Inferior parietal cortex (tissue), 1 donor: ENCODE measurements around the gene QDPR.
"Not testable (repeated sequence)": the region's sequence is repeated elsewhere in the genome, so short reads cannot be mapped to it uniquely, and the experiment has no call there.

Source experiments
- DNase-seq: peaks from one replicate; pipeline ENCODE4 v3.0.0-alpha.2; 2016; ENCODE audit errors: extremely low spot score

Gene QDPR

DNA sequence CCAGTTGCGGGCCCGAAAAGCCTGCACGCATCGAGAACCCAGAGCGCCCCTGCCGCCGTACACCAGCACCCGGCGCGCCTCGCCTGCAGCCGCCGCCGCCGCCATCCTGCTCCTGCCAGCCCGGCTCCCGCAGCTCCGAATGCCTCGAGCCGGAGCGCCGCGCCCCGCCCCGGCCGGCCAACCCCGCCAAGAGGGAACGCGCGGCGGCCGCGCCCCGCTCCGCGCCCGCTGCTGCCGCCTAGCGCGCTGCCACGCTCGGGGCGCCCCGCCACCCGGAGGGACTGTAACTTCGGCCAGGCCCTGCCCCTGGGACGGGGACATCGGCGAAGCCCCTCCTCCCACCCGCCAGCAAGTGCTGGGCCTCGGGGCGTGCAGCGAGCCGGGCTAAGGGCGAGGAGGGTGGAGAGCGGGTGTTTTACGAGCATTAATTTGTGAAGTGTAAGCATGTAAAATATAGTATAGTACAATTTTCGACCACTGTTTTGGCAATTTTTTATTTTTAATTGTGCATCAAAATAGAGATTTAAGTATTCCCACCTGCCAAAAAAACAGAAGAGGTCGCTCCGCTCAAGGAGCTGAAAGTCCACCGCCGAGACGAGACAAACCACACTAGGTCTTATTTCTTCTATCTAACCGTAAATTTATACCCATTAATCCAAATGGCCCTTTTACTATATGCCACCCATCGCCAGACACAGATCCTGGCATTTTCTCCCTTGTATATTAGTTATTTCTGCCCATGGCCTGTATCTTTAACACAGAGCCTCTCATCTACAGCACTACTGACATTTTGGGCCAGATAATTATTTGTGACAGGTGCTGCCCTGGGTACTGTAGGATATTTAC, at the start of gene QDPR:
TSS of gene QDPR (minus strand) at position 141 of the 846 bp plus-strand sequence. CDS start at position 105, 36 bp downstream.
- peak; percentile 79 for DNase-seq

DNA sequence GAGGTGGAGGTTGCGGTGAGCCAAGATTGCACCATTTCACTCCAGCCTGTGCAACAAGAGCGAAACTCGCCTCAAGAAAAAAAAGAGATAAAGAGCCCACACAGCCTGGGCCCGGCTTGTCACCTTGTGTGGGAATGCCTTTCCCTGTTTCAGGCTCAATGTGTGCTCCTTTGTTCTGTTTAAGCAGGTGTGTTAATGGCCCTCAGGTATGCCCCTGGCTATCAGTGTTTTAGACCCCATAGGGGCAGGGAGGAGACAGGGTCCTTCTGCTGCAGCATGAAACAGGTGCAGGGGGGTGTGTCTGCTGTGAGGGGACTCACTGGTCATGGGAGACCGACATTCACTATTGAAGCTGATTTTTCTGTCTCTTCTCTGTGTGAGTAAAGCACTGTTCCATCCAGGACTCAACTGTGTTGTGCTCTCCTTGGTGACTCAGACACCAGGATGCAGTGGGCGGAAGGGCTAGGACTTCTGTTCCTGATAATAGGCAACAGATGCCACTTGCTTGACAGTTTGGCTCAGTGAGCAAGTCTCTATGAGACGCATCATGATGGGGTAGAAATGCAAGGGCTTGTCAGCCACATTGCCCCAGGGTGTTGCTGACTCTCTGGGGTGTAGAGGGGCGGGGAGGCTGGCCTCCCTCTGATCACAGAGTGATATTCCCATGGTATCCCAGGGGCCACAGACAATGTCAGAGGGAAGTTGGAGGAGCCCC, 49.5 kb upstream of the QDPR start:
- DNase-seq, result peak; percentile 41

DNA sequence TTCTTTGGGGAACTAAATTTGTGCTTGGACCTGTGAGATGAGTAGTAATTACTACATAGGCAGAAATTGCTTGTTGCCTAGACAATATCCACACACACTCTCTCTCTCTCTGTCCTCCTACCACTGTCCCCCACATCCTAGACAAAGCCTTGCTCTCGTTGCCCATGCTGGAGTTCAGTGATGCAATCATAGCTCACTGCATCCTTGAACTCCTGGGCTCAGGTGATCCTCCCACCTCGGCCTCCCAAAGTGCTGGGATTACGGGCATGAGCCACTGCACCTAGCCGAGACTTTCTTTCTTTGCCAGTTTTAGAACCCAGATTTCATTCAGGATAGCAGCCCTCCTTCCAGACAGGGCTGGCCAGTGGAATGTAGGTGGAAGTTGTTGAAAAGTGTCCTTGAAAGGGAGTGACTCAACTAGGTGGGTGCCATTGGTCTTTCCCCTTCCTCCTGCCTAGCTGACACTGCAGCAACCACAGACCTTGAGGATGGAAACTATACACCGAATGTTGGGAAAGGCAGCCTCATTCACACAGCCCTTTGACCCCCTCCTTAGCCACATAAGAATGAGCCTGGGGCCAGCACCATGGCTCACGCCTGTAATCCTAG, 48.3 kb upstream of the QDPR start:
- DNase-seq, result no peak

GRCh38 chr4:17559709-17560048, 47.8 kb upstream of the QDPR start:
- DNase-seq, result no peak

DNA sequence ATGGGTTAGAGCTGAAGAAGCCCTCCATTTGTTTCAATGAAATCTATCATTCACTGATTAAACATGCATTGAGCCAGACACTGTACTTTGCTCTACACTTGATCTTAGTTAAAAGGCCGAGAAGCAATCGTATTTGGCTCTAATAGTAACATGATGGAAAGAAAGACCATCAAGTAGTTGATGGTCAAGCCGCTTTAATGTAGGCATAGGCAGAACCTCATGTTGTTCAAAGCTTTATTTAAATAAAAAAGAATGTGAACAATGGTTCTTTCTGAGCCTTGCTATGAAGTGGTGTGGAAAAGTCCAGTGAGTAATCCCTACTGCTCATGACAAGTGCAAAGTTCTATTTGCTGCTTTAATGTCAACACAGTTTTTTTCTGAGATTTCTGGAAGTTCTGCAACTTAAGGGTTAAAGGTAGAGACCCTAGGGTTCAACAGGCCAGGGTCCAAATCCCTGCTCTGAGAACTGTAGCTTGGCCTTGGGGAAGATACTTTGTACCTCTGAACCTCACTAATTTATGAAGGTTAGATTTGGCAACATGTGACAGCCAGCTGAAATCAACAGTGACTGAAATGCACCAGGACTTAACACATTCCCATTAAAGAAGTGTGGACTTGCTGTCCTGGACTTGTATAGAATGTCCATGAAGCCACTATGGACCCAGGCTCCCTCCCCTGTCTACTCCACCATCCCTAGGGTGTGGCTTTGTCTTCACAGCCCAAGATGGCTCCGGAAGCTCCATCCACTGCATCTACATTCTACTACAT, 47.2 kb upstream of the QDPR start:
- no peak for DNase-seq

- no peak for DNase-seq
Measured at GRCh38 chr4:17557880-17558279, 46.0 kb upstream of the QDPR start.

DNA sequence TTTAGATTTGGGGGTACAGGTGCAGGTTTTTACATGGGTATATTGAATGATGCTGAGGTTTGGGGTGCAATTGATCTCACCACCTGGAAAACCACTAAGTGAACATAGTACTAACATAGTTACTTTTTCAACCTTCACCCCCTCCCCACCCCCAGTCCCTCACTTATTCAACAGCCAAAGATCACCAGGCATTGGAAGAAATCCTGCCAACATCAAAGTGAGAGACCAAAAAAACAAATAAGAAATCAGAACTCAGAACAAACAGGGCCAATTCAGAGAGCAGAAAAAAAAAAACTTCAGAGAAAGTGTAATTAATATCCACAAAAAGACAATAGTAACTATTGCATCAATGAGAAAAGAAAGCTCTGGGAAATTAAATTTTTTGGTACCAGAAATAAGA, 44.6 kb upstream of the QDPR start:
- DNase-seq, result no peak

DNA sequence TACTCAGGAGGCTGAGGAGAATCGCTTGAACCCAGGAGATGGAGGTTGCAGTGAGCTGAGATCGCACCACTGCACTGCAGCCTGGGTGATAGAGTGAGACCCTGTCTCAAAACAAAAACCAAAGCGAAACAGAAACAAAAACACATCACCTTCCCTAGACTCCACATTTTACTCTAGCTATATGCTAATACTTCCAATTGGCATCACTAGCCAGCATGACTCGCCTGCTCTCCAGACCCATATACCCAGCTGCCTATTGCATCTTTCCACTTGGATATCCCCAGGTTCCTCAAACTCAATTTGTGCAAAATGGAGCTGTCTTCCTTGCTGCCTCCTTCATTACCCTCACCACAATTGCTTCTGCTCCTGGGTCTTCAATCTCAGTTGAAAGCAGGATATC, 42.7 kb upstream of the QDPR start:
- no peak for DNase-seq

GRCh38 chr4:17552427-17552826, 40.5 kb upstream of the QDPR start:
- no peak for DNase-seq

DNA sequence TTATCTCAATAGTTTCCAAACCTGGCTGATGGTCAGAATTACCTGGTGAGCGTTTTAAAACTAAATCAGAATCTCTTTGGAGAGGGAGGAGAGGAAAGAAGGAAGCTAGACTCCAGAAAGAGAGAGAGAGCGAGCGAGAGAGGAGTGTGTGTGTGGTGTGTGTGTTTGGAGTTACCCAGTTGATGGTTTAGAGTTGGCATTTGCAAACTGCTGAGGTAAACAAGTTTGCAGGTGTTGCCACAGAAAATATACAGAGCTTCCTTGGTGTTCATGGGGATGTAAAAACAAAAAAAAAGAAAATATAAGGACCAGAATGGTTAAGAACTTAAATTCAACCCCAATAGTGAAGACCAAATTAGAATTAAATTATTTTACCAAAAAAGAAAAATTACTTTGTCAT, 38.7 kb upstream of the QDPR start:
- no peak for DNase-seq

- no peak for DNase-seq
Measured at GRCh38 chr4:17546678-17547077, 34.8 kb upstream of the QDPR start.

DNA sequence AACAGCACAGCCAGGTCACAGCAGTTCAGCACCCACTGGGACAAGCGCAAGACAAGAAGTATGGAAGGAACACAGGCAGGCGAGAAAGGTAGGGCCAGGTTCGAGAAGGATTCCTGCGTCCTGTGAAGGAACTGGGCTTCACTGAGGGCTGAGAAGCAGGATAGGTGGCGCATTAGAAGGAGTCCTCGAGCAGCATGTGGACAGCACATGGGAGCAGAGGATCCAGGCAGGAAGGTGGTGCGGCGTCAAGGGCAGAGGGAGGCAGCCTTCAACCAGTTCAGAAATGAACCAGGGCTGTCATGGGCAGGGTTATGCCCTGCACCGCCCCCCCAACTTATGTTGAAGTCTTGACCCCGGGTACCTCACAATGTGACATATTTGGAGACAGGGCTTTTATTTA, 34.3 kb upstream of the QDPR start:
- DNase-seq, result no peak

- no peak for DNase-seq
Measured at GRCh38 chr4:17545374-17546140, 33.7 kb upstream of the QDPR start.

- DNase-seq, result peak; percentile 75
Measured at GRCh38 chr4:17544831-17545234, 32.9 kb upstream of the QDPR start.

DNA sequence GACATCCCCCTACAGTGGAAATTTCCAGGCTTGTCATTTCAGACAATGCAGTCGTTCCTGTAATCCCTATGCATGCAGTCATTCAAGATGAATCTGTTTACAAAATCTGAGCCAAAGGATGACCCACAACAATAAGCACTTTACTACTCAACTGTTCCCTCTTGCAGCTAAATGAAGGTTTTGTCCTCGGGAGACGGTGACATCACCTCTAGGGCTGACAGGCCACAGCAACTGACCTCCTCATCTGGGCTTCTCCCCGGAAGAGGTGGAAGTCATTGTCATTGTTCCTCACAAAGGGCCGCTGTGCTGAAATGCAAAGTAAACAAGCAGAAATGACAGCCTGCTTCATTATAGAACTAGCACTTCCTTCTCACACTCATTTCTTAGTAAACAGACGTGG, 32.3 kb upstream of the QDPR start:
- peak; percentile 90 for DNase-seq

DNA sequence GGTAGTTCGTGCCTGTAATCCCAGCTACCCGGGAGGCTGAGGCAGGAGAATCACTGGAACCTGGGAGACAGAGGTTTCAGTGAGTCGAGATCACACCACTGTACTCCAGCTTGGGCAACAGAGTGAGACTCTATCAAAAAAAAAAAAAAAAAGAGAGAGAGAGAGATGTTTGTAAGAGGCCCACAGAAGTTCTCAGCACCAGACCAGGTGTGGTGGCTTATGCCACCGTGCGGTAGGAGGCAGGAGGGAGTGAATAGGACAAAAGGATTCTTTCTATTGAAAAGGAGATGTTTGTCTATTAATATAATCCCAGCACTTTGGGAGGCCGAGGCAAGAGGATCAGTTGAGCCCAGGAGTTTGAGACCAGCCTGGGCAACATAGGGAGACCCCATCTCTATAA, 25.2 kb upstream of the QDPR start:
- not testable (repeated sequence) for DNase-seq

DNA sequence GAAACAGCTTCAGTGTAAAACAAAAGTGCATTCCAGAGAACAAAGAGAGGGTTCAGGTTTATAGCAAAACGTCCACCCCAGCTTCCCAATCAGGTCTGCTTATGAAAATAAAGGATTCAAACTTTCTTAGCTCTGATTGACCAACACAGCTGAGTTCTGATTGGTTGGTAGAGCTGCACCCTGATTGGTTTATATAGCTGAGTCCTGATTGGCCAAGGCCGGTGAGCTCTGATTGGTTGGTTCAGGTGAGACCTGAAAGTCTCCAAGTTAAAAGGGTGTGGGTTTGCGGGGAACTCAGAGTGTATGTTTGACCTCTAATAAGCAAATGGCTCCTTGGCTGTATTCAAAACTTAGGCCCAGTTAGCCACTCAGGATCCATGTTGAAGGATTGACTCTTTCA, 24.0 kb upstream of the QDPR start:
- DNase-seq, result no peak

- DNase-seq, result no peak
Measured at GRCh38 chr4:17535242-17535641, 23.4 kb upstream of the QDPR start.

- DNase-seq, result no peak
Measured at GRCh38 chr4:17534705-17535104, 22.8 kb upstream of the QDPR start.

GRCh38 chr4:17531538-17532285, 19.8 kb upstream of the QDPR start:
- no peak for DNase-seq
